ENCODE data around the gene CORO1C.

CORO1C gene

DNA sequence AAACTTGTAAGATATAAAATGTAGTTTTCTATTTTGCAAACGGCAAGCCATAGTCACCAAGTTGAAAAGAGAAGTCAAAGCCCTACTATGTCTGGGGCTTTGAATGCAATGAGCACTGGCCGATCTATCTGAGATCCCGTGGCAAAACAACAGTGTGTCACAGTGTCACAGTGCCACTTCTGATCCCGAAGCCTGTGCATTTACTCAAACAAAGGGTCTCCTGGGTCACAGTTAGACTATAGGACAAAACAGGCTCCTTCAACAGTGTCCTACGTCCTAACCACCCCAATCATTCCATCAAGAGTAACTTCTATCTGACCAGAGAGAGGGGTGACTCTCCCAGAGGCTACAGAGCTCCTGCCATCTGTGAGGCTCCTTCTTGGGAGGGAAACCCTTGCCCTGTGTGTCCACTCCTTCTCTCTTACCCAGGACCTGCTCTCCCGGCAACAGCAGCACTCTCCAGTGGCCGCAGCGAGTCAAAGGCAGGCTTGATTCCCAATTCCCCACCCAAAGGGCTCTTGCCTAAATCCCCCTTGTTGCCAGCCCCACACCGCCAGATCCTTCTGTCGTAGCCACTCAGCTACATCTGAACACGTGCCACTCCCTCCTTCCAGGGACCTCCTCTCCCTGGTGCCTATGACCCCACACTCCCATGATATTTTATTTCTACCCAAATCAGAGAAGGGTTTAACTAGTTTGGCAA lies 83.6 kb downstream of the CORO1C start:
- no peak for DNase-seq (ENCODE audit: low read depth in 2 of 2)

DNA sequence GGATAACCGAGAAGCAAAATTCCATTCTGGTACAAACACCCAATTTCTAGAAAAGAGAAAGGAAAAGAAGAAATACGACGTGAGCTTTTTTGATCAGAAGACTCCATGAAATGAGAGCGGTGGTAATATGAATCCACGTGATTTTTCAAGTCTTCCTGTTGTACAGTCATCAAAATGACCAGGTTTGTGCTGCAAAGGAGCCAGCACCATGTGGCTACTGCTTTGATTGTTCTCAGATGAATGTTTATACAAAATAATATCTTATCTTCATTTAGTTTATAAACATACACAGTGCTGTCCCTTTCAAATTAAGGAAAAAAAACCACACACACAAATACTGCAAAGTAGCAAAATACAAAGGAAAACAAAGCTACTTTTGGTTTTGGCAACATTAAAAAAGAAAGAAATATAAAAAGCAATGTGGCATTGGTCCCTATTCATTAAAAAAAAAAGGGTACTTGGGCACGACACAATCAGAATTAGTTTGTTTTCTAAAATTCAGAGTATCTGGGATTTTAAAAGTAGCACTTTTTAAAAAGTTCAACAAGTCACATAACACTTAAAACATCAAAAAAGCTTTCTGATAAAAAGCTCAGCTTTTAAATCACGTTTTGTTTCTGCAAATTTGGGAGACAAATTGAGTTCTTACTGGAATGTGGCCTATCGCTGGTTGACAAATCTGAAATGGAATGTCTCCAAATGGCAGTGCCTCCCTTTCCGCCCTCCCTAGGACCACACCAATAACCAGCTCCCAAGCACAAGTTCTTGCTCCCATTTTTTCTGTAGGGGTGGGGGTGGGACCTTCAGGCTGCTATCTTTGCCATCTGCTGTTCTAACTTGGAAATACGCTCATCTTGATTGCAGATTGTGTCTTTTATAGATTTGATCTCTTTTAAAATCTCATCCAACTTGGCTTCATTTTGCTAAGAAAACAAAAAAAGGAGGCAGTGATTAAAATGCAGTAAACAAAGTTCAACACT lies 84.4 kb downstream of the CORO1C start:
- DNase-seq (ENCODE audit: low read depth in 2 of 2) = no peak

DNA sequence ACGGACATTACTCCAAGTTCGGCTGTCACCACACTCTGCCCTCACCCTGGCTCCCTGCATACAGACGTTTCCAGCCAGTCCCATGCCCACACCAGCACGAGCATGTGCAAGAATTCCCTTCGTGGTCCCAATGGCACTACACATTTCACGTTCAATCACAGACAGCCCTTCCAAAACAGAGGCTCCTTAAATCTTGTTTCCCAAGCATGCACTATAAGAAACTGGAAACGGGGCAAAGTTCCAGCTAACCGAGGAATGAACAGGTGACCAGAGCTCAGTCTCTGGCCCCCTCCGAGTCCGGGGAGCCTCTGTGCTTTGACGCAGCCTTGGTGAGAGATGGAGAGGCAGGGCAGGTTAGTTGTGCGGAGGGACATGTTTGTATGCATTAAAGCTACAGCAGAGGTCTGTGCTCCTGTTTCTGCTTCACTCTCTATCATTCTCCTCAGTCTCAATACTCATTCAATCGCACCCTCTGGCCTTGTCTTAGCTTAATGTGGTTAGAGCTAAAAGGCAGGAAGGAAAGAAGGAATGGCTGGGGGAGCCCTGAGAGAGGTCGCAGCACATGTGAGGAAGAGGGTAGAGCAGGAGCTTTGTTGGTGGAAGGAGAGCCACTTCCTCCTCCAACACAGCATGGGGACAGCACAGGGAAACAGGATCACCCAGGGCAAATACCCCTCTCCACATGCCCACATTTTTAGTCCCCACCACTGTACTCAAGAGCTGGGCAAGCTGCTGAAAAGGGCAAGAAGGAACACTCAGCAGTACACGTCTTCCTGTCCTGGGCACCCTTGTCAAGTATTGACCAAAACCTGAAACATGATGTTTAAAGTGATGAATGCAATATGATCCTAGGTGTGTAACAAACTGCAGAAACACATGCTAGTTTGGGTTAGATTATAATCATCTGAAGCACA lies 85.4 kb downstream of the CORO1C start:
- no peak for DNase-seq (ENCODE audit: low read depth in 2 of 2)

DNA sequence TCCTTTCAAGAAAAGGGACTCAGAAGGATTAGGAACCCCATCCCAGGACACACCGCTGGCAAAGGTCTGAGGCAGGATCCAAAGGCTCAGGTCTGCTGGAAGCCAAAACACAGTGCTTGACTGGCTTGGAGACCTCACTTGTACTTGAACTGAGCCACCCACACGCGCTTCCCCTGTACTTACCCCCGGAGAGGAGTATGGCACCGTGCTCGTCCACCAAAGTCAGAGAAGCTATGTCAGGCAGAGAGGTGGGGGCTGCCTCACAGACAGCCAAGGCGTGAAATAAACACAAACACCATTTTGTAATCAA lies 86.6 kb downstream of the CORO1C start:
- no peak for DNase-seq (ENCODE audit: low read depth in 2 of 2)

DNA sequence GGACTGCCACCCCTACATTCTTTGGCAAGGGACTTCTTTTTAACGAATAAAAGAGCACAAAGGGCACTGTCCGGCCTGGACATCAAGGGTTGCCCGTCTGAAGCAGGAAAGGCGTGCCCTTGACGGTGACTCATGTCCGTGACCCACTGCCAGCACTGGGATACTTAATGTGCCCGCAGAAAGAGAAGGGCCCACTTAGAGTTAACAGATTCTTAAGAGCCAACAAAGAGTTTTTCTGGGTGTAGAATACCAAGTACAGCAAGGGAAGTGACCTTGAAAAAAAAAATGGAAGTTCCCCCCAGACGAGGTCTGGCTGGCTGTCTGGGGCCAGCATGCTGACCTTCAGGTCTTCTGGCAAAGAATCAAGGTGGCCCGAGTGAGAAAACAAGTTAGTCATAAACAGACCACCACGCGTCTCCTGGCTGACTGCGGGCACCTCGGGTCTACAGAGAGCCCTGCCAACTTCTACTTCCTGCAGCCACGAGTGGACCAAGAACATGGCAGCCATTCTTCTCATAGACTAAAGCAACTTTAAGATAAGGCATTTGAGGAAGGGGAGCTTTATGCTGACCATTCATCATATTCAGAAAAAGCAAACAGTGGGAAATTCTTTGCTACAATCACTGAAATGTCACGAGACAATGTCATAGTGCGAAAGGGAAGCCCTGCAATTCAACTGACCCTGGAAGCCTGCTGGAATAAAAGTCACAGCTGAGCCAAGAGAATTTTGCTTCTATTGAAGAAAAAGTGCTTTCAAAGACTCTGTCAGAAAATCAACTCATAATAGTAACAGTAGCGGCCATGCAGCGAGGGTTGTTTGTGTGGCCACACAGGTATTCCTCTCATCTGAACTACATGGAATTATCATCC lies 87.1 kb downstream of the CORO1C start:
- DNase-seq (ENCODE audit: low read depth in 2 of 2) = no peak

DNA sequence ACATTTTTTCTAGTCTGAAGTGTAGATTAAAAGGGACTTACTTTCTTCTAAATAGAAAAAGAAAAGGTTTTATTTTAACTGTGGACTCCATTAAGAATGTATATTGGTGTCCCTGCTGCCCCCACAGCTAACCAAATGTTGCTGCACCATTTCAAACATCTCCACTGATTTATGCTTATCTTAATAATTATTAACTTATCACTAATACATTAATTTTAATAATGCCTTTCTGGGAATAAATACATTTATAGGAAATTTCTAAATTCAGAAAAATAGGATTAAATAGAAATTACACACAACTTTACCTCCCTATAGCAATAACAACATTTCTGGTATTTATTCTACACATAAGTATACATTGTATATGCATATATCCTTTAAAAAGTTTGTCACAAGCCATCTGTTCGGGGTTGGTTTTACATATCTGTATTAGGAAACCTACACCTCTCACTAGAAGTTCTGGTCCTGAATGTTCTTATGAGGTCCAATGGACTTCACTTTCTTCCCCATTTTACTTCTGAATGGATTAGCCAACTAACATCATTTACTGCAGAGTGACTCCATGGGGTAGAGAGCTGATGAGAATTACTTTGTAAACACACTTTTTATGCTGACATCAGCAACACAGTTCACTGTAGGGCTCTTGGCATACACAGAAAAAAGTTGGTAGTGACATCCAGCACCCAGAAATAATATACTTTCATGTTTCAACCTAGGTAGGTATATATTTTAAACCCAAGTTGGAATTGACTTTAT lies 88.2 kb downstream of the CORO1C start:
- no peak for DNase-seq (ENCODE audit: low read depth in 2 of 2)

DNA sequence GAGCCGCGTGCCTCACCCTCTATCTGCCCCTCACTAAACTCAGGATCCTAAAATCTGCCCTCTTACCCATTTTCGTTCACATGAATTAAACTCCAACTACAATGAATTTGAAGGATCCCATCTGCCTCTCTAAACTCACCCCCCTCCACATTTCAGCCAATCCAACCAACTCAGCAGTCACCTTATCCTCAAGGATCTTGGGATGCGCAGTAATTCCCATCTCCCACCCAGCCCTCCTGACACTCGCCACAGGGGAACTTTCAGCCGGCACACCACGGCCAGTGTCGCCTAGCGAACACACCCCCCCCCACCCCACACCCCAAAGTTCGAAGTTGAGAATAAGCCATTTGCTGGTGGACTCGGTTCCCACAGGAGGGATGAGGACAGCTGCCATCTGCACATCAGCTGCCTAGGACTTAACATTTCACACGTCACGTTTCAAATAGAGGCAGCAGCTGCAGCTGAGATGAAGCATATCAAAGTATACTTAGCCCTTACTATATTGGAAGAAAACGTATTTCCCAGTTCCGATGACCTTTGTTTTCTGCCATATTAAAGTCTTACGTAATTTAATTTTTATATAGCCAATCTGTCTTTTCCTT lies 88.9 kb downstream of the CORO1C start:
- DNase-seq (ENCODE audit: low read depth in 2 of 2) = no peak

DNA sequence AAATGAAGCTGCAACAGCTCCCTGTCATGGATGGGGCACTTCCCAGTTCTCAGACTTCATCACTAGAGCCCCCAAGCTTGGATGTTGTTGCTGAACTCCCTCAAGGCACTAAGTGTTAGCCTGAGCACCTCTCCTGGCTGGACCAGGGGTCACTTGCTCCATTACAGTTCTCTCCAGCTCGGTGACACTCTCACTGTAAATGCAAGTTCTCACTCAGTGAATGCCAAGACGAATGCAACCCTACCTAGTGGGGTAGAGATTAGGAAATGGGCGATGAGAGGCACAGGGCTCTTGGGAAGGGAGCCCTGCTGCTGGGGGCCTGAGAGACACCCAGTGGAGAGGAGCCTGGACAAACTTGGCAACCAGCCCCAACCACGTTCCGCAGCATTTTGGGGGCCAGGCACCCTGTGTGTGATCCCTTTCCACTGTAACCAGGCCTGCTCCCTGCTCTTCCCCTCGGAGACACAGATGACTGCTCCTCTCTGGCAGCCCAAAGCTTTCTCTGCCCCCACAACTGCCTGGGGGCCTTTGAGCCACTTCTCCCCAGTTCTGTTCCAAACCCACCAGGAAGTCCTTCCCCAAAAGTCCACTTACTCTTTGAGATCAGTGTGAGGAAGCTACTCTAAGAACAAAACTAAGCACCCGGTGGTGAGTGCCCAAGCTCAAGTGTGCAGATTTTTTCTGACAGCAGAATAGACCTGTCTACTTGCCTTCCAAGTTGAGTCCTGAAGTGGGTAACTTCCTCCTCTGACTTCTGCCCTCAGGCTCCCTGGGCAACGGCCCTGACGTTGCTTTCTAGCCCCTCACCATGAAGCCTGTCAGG lies 89.7 kb downstream of the CORO1C start:
- DNase-seq (ENCODE audit: low read depth in 2 of 2) = no peak

DNA sequence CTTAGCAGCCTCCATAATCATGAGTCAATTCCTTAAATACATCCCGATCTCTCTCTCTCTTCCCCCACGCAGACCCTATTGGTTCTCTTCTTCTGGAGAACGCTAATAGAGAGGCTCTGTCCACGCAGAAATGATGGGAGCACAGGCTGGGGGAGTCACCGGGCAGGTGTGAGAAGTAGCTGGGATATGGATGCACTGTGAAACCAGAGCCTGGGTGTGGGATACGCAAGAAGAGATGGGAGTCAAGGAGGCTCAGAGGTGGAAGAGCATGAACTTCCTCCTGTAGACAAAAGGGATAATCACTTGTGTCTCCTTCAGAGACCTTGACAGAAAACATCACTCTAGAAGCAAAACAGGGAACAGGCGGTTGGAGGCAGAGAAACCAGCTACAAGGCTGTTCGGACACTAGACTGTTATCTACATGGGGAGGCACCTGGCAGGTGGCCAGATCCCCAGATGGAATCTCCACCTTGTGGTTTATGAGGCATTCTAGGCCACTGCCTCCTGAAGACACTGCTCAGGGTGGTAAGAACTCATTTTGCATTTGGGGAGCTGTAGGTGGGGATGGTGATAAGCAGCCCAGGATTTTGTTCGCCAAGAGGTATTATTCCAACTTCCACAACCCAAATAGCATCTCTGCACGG lies 90.4 kb downstream of the CORO1C start:
- no peak for DNase-seq (ENCODE audit: low read depth in 2 of 2)

DNA sequence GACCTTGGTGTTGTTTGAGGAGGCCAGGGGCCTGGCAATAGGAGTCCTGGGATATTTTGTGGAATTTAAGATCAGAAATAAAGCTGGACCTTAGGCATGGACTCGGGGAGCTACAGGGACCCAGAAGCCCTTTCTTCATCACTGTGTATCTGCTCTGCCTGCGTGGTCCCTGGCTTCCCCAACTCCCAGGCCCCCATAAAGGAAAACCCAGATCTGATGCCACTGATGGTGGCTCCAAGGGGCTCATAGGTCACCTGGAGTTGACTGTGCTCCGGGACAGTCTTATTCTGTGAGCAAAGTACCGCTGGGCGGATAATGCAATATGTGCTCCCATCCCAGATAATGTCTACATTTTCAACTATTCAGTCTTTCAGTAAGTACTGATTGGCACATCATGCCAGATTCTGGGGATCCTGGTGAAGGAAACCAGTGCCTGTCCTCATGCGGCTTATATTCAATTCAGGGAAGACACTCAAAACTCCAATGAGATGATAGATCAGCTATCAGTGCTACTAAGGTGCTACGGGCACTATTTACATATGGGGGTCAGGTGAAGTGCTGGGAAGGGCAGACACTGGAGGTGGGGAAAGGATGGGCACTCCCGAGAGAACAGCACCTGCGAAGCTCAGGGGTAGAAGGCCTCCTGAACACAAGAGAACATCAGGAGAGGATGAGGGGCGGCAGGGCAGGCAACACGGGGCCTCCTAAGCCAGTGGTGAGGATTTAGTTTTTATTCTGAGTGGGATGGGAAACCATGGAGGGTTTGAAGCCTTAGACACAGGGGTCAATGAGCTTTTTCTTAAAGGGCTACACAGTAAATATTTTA lies 92.1 kb downstream of the CORO1C start:
- no peak for DNase-seq (ENCODE audit: low read depth in 2 of 2)

DNA sequence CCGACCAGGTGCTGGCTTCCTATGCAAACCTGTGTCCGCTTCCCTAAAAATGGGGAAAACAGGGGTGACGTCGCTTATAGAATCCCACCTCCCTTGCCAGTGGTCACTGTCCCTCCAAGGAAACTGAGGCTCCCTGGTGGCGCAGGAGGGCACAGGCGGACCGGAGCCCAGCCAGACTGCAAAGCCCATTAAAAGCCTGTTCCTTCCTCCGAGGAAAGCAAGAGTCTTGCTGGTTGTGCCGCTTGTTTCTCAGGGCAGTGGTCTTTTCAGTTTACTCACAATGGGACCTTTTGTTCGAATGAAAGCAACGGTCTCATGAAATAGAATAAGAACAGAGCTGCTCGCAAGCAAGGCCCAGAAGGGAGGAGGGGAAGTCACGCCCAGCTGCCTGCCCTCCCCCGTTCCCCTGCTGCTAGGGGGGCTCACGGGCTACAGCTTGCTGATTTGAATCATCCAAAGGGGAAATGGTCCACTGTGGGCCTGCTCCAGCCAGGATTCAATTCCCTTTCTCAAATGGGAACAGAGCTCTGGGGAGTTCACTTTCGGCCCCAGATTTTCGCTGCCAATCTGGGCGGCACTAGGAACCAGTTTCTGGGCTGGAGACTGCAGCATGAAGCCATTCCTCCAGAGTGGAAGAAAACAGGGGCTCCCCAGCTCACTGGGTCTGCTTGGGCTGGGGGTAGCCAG lies 93.0 kb downstream of the CORO1C start:
- DNase-seq (ENCODE audit: low read depth in 2 of 2) = no peak

DNA sequence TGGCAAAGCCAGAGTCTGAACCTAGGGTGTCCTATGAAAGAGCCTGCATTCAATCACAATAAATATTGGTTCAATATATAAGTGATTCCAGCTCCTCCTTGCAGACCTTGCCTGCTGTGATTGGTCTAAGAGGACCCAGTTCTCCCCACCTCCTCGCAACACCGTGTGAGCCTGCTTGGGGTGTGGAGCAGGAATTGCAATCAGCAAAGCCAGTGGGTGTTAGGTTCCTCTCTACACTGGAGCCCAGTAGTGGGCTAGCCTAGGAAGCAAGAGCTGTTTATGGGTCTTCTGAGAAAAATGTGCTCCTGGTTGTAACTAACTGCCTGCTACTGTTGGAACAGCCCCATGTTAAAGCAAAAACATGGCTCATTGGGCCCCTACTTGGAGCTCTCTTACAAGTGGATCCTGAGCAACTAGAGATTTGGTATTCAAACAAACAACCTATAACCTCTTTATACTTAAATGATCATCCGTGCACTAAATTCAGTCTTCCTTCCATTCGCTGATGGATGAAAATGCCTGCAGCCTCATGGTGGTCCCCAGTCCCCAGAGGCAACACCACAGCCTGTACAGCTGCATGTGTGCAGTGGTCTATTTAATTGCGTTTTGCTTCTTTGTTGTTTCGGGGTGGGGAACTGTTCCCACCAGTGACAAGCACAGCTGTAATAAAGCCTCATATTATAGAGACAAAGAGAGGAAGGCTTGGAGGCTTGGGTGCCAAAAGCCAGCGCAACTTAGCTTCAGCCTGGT lies 93.9 kb downstream of the CORO1C start:
- DNase-seq (ENCODE audit: low read depth in 2 of 2) = no peak

DNA sequence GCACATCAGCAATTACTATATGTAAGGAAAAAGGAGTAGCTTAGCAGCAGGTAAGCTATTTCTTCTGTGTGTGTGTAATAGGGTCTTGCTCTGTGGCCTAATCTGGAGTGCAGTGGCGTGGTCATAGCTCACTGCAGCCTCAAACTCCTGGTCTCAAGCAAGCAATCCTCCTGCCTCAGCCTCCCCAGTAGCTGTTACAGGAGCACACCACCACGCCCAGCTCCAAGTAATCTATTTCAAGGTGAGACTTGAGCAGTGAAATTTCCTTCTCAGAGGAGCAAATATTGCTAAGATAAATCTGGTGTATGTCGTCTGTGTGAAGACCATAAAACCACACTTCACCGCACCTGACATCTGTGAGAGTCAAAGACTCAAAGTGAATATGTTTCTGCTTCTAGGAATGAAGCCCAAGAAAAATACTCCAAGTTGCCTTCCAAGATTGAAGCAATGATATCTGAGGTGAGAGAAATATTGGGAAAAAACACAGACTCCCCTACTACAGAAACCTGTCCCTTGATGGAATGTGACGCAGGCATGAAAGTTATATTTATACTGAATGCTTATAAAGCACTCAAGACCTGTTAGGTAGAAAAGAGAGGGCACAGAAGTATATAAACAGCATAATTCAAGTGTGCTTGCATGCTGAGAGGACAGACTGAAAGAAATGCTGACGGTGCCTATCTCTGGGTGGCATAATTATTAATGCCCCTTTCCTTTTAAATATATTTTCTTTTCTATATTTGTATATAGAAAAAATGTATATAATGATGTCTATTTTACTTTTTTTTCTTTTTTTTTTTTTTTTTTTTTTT lies 95.1 kb downstream of the CORO1C start:
- no peak for DNase-seq (ENCODE audit: low read depth in 2 of 2)

DNA sequence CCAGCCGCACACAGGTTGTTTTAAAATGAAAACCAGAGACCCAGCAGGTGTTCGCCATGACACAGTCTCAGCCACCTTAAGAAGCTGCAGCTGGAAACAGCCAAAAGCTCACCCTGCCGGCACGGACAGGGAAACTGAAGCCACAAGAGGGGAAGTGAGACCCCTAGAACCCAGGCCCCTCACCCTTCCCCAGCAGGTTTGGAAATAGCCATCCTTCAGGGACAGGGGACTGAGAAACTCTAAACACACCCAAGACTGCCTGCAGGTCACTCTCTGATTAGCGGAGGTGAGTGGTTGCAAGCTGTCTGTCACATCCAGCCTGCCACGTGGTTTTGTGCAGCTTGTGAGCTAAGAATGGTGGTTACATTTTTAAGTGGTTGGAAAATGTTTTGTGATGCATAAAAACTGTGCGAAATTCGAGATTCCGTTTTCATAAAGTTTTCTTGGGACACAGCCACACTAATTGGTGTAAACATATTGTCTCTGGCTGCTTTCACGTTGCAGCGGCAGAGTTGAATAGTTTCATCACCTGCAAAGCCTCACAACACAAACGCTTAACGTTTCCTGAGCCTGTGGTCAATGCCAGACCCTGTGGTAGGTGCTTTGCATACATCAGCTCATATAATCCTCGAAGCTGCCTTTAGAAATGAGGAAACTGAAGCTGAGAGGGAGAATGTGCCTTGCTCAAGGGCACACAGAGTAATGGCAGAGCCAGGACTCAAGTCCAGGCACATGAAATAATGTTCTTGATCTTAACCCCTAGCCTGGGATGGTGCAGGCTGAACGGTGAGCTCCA lies 95.9 kb downstream of the CORO1C start:
- no peak for DNase-seq (ENCODE audit: low read depth in 2 of 2)

DNA sequence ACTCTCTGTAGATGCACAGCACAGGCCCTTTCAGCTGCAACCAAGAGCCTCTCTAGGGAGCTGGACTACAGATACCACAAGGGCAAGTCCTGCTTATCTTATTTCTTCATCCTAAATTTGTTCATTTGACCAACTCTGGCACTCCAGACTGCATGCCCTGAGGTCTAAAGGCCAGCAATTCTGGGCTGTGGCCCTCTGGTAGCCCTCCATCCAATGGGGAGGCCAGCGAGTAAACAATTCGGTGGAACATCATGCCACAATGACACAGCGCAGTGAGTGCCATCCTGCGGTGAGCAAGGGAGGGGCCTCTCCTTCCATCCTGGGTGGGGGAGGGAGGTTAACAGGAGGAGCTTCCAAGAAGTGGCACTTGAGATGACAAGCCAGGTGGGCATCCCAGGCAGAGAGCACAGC lies 97.0 kb downstream of the CORO1C start:
- no peak for DNase-seq (ENCODE audit: low read depth in 2 of 2)
